OCI-LY1 (cell line): Measurements from ENCODE around the gene KRTAP2-1.

Source experiments
- EZH2 ChIP-seq: fragments of 200-600 bp; sonication (generic), shearing (Covaris generic); IDR thresholded peaks from 2 replicates; pipeline ENCODE4 v1.8.0; 2017; ENCODE audit warnings: borderline replicate concordance, mixed run types, mild to moderate bottlenecking, antibody characterized with exemption, low read length, moderate library complexity, mixed read lengths
- TF ChIP-seq, protein P1 (sequence below): fragments of 200-600 bp; sonication (generic), shearing (Covaris generic); IDR thresholded peaks from 2 replicates; pipeline ENCODE4 v1.5.1; 2017; ENCODE audit warnings: mild to moderate bottlenecking, antibody characterized with exemption, low read length, moderate library complexity, mixed read lengths

DNA sequence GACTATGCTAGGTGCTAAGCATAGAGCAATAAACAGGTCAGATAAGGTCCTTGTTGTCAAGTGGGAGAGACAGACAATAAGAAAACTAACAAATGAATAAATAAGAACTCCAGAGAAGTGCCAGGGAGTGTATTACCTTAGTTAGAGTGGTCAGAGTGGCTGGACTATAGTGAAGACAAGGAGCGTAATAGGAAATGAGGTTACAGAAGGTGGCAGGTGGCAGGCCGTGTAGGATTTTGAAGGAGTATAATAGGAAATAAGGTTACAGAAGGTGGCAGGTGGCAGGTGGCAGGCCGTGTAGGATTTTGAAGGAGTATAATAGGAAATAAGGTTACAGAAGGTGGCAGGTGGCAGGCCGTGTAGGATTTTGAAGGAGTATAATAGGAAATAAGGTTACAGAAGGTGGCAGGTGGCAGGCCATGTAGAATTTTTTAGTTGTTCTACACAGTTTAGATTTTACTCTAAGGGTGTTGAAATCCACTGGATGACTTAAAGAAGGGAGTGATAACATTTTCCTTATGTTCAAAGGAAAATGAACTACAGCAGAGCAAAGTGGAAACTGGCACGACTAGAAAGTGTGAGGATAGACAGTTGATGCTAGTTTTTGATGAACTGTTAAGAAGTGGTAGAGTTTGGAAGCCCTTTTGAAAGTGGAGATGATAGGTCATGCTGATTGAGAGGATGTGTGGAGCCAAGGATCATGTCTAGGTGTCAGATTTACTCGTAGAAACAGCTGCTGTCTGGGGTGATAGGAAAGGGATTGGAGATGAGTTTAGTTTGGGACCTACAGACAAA lies 34.6 kb downstream of the KRTAP2-1 start:
- TF ChIP-seq, protein P1, sequence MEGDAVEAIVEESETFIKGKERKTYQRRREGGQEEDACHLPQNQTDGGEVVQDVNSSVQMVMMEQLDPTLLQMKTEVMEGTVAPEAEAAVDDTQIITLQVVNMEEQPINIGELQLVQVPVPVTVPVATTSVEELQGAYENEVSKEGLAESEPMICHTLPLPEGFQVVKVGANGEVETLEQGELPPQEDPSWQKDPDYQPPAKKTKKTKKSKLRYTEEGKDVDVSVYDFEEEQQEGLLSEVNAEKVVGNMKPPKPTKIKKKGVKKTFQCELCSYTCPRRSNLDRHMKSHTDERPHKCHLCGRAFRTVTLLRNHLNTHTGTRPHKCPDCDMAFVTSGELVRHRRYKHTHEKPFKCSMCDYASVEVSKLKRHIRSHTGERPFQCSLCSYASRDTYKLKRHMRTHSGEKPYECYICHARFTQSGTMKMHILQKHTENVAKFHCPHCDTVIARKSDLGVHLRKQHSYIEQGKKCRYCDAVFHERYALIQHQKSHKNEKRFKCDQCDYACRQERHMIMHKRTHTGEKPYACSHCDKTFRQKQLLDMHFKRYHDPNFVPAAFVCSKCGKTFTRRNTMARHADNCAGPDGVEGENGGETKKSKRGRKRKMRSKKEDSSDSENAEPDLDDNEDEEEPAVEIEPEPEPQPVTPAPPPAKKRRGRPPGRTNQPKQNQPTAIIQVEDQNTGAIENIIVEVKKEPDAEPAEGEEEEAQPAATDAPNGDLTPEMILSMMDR, result no peak
- TF ChIP-seq EZH2, result no peak
